Lung (tissue), 12 donors: ENCODE data around the gene TMEM54. TPM values are rescaled to one million over a fixed set of nuclear protein-coding genes. Genes with fewer than 3 reads are reported as not detected.

Source experiments
- ATAC-seq: fragments of 200-7000 bp; cut with Tn5 transposase; one replicate; pipeline ENCODE4 v1.9.1; 2020; ENCODE audit warnings: moderate number of reproducible peaks; ENCODE audit not compliant: insufficient read depth, low FRiP score
- DNase-seq, 3 donors: peaks; one replicate each; pipeline ENCODE4 v3.0.0-alpha.2; 2013 to 2017
- H3K27ac ChIP-seq, 2 donors: one replicate each; pipeline ENCODE4 v1.5.1; 2013; ENCODE audit warnings: mild to moderate bottlenecking in 2 of 2, moderate library complexity in 2 of 2, control low read depth in 1 of 2, inconsistent platforms in 1 of 2, low read depth in 1 of 2, low read length in 1 of 2
- H3K27me3 ChIP-seq, 3 donors: one replicate each; pipeline ENCODE4 v1.5.1; 2013; ENCODE audit warnings: low read length in 2 of 3; ENCODE audit not compliant: control insufficient read depth in 3 of 3, insufficient read depth in 3 of 3
- H3K36me3 ChIP-seq, 4 donors: one replicate each; pipeline ENCODE4 v1.5.1; 2013; ENCODE audit warnings: low read length in 4 of 4, mild to moderate bottlenecking in 1 of 4, moderate library complexity in 1 of 4; ENCODE audit not compliant: control insufficient read depth in 4 of 4, insufficient read depth in 4 of 4
- H3K4me1 ChIP-seq, 5 donors: one replicate each; pipeline ENCODE4 v1.5.1; 2013; ENCODE audit warnings: low read length in 5 of 5, mild to moderate bottlenecking in 2 of 5, moderate library complexity in 1 of 5; ENCODE audit not compliant: control insufficient read depth in 5 of 5, insufficient read depth in 5 of 5
- H3K4me3 ChIP-seq: one replicate; pipeline ENCODE4 v1.5.1; 2013; ENCODE audit warnings: mild to moderate bottlenecking, control low read depth, moderate library complexity
- H3K9ac ChIP-seq, 2 donors: one replicate each; pipeline ENCODE4 v1.5.1; 2013; ENCODE audit warnings: low read length in 2 of 2, control low read depth in 1 of 2; ENCODE audit not compliant: insufficient read depth in 1 of 2
- H3K9me3 ChIP-seq, 4 donors: one replicate each; pipeline ENCODE4 v1.5.1; 2013; ENCODE audit warnings: low read length in 3 of 4, mild to moderate bottlenecking in 1 of 4, moderate library complexity in 1 of 4; ENCODE audit not compliant: control insufficient read depth in 4 of 4, insufficient read depth in 3 of 4
- CTCF ChIP-seq: IDR thresholded peaks from 2 replicates; pipeline ENCODE4 v1.5.1; 2012; ENCODE audit warnings: mild to moderate bottlenecking; ENCODE audit errors: control extremely low read depth, extremely low read depth
- WGBS, 2 donors: extraction: QIAGEN DNeasy Blood & Tissue Kit; methylation state at CpG; one replicate each; pipeline ENCODE4 v1.1.7; 2013; 5-methylcytosine and 5-hydroxymethylcytosine counted together
- polyA plus RNA-seq, 2 donors: library from polyadenylated mRNA; stranded (reverse); fragments of 200-250 nt; gene quantifications; one replicate each; pipeline ENCODE4 v1.2.1, GENCODE V29; 2013
- total RNA-seq, 2 donors: library from RNA; depleted of rRNA in 1 of 2; stranded (reverse); fragments of >200 nt in 1 of 2; gene quantifications; one replicate each; pipeline ENCODE4 v1.2.1, GENCODE V29; 2014 to 2021
- donor health status: control.
- donor health status: control.
- donor health status: Bipolar disorder and iron deficiency.
- donor health status: healthy.
- donor health status: DM: yes; HTN: yes; CAD: no.

TMEM54 gene
- total and polyA plus RNA-seq, 4 donors, result 22.4 to 56.6 (median 43.1) TPM

- DNase-seq (no peak), ATAC-seq (no peak)
- H3K36me3 ChIP-seq, result peaks cover 0 to 11% (median 1%) of the 10 kb centered on the region in 4 donors
- no peak overlapping the region for H3K27ac ChIP-seq
- H3K4me3 ChIP-seq, result no peak overlapping the region
- WGBS, 2 donors, result 88 to 98% methylated on average over 4 of the region's 4 CpGs
- no peaks in the 10 kb centered on the region for H3K9me3 ChIP-seq
- H3K9ac ChIP-seq, result no peak overlapping the region
- no peaks in the 10 kb centered on the region for H3K27me3 ChIP-seq
- TF ChIP-seq CTCF, result no peak
- peaks cover 0 to 10% (median 0%) of the 10 kb centered on the region in 5 donors for H3K4me1 ChIP-seq
Observed at GRCh38 chr1:32863218-32863880, 37.8 kb downstream of the TMEM54 start.

GRCh38 chr1:32861904-32862695 is 39.1 kb downstream of the TMEM54 start:
- Histone ChIP-seq H3K27me3 (no peaks in the 10 kb centered on the region), H3K4me3 (no peak overlapping the region), H3K36me3 (peaks cover 0 to 9% (median 4%) of the 10 kb centered on the region in 4 donors), H3K27ac (no peak overlapping the region), H3K4me1 (peaks cover 0 to 10% (median 0%) of the 10 kb centered on the region in 5 donors), H3K9ac (no peak overlapping the region), H3K9me3 (no peaks in the 10 kb centered on the region)
- DNase-seq, result no peak
- WGBS, 2 donors, result 77 to 85% methylated on average over 3 of the region's 3 CpGs
- no peak for ATAC-seq
- TF ChIP-seq CTCF, result no peak

- no peak overlapping the region for H3K4me3 ChIP-seq
- DNase-seq (no peak), ATAC-seq (no peak)
- no peaks in the 10 kb centered on the region for H3K9me3 ChIP-seq
- H3K9ac ChIP-seq, result no peak overlapping the region
- H3K4me1 ChIP-seq, result peaks cover 0 to 7% (median 0%) of the 10 kb centered on the region in 5 donors
- no peak overlapping the region for H3K27ac ChIP-seq
- TF ChIP-seq CTCF, result no peak
- H3K36me3 ChIP-seq, result peaks cover 0 to 18% (median 11%) of the 10 kb centered on the region in 4 donors
- no peaks in the 10 kb centered on the region for H3K27me3 ChIP-seq
Observed at GRCh38 chr1:32860566-32860965, 40.6 kb downstream of the TMEM54 start.
